C4-2B (cell line): Measurements from ENCODE around the gene PTH1R.

Experiments
- CTCF ChIP-seq: fragments of 450-650 bp; conservative IDR thresholded peaks from 2 replicates; pipeline ENCODE4 v1.5.1; 2017; ENCODE audit warnings: mild to moderate bottlenecking
- ZFX ChIP-seq: fragments of 450-650 bp; IDR thresholded peaks from 2 replicates; pipeline ENCODE4 v1.6.1; 2017

DNA sequence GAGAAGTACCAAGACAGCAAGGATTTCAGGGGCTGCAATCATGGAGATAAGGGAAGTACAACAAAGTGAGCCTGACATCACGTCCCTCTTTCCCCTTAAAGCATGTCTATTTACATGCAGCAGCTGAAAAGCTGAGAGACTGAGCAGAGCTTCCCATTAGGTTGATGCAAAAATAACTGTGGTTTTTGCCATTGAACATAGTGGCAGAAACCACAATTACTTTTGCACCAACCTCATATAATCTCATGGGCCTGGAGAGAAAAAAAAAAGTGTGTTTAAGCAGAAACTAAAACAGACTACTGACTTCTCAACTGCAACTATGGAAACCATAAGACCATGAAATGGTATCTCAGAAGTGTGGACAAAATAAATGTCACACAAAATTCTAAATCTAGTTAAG, 50.8 kb downstream of the PTH1R start:
- TF ChIP-seq ZFX (no peak), CTCF (no peak)
